ENCODE results near the gene VWA8.

DNA sequence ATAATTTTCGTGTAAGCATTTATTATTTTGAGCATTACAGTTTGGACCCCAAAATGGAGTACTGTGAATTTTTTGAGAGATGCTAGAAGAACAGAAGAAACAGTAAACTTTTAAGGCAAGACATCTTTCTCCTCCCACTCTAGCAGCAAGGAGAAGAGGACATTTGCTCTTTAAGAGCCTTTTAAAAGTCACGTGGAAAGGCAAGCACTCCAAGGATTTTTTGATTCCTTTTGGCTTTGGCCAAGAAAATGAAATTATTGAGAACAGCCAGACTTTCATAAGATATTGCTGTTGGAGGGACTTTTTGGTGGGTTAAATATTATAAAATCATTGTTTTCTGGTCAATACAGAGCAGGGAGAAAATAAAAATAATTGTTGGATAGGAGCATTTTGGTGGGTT, 393.5 kb downstream of the VWA8 start:
- TF ChIP-seq, protein P1, sequence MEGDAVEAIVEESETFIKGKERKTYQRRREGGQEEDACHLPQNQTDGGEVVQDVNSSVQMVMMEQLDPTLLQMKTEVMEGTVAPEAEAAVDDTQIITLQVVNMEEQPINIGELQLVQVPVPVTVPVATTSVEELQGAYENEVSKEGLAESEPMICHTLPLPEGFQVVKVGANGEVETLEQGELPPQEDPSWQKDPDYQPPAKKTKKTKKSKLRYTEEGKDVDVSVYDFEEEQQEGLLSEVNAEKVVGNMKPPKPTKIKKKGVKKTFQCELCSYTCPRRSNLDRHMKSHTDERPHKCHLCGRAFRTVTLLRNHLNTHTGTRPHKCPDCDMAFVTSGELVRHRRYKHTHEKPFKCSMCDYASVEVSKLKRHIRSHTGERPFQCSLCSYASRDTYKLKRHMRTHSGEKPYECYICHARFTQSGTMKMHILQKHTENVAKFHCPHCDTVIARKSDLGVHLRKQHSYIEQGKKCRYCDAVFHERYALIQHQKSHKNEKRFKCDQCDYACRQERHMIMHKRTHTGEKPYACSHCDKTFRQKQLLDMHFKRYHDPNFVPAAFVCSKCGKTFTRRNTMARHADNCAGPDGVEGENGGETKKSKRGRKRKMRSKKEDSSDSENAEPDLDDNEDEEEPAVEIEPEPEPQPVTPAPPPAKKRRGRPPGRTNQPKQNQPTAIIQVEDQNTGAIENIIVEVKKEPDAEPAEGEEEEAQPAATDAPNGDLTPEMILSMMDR (IDR thresholded peaks at IDR 0.05), result no peak
- TF ChIP-seq POLR2A (IDR thresholded peaks at IDR 0.05) (no peak), POLR2AphosphoS5 (IDR thresholded peaks at IDR 0.05) (no peak)

Measured in breast epithelium (tissue), 3 donors.